Neural progenitor cell (in vitro differentiated cells): ENCODE results near the gene TOGARAM2.

Source experiments
- EZH2 ChIP-seq: fragments of 200-600 bp; sonication (generic); IDR thresholded peaks from 2 replicates; pipeline ENCODE4 v1.6.1; 2017; ENCODE audit warnings: antibody characterized with exemption, mild to moderate bottlenecking, moderate library complexity
- EZH2phosphoT487 ChIP-seq: fragments of 200-600 bp; sonication (generic); IDR thresholded peaks from 2 replicates; pipeline ENCODE4 v1.6.1; 2017; ENCODE audit warnings: antibody characterized with exemption
- TF ChIP-seq, protein P1 (sequence below): fragments of 200-600 bp; sonication (generic); IDR thresholded peaks from 2 replicates; pipeline ENCODE4 v1.5.1; 2017; ENCODE audit warnings: antibody characterized with exemption, mild to moderate bottlenecking

DNA sequence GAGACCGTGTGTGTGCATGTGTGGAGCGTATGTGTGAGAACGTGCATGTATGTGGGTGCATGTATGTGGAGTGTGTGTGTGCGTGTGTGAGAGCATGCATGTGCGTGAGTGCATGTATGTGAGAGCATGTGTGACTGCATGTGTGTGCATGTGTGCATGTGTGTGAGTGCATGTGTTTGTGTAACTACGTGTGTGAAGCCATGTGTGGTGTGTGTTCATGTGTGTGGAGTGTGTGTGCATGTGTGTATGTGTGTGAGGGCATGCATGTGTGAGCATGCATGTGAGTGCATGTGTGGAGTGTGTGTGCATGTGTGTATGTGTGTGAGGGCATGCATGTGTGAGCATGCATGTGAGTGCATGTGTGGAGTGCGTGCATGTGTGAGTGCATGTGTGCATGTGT is 24.2 kb downstream of the TOGARAM2 start:
- TF ChIP-seq, protein P1, sequence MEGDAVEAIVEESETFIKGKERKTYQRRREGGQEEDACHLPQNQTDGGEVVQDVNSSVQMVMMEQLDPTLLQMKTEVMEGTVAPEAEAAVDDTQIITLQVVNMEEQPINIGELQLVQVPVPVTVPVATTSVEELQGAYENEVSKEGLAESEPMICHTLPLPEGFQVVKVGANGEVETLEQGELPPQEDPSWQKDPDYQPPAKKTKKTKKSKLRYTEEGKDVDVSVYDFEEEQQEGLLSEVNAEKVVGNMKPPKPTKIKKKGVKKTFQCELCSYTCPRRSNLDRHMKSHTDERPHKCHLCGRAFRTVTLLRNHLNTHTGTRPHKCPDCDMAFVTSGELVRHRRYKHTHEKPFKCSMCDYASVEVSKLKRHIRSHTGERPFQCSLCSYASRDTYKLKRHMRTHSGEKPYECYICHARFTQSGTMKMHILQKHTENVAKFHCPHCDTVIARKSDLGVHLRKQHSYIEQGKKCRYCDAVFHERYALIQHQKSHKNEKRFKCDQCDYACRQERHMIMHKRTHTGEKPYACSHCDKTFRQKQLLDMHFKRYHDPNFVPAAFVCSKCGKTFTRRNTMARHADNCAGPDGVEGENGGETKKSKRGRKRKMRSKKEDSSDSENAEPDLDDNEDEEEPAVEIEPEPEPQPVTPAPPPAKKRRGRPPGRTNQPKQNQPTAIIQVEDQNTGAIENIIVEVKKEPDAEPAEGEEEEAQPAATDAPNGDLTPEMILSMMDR, result no peak
- TF ChIP-seq EZH2 (no peak), EZH2phosphoT487 (no peak)
